MM.1S (cell line): ENCODE measurements around the gene NDUFV3.
"Not testable (repeated sequence)": the region's sequence is repeated elsewhere in the genome, so short reads cannot be mapped to it uniquely, and the experiment has no call there.

Source experiments
- EZH2 ChIP-seq: fragments of 300-600 bp; sonication (generic); optimal IDR thresholded peaks from 2 replicates; pipeline ENCODE3; 2017; ENCODE audit warnings: low read depth, mild to moderate bottlenecking, antibody characterized with exemption, low read length, mixed read lengths
- EZH2phosphoT487 ChIP-seq: fragments of 300-600 bp; sonication (generic); IDR thresholded peaks from 2 replicates; pipeline ENCODE4 v1.6.1; 2018; ENCODE audit warnings: antibody characterized with exemption, low read length
- TF ChIP-seq, protein P1 (sequence below): fragments of 300-600 bp; sonication (generic); IDR thresholded peaks from 2 replicates; pipeline ENCODE4 v1.5.1; 2016; ENCODE audit warnings: antibody characterized with exemption, low read length, mixed read lengths

DNA sequence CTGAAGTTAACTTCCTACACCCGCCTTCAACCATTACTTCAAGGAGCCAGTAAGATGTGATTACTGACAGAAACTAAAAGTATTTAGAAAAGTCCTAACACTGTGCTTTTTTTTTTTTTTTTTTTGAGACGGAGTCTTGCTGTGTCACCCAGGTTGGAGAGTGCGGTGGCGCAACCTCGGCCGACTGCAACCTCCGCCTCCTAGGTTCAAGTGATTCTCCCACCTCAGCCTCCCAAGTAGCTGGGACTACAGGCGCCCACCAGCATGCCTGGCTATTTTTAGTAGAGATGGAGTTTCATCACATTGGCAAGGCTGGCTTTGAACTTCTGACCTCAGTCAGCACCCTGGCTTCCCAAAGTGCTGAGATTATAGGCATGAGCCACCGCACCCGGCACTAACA is 17.3 kb upstream of the NDUFV3 start:
- TF ChIP-seq, protein P1, sequence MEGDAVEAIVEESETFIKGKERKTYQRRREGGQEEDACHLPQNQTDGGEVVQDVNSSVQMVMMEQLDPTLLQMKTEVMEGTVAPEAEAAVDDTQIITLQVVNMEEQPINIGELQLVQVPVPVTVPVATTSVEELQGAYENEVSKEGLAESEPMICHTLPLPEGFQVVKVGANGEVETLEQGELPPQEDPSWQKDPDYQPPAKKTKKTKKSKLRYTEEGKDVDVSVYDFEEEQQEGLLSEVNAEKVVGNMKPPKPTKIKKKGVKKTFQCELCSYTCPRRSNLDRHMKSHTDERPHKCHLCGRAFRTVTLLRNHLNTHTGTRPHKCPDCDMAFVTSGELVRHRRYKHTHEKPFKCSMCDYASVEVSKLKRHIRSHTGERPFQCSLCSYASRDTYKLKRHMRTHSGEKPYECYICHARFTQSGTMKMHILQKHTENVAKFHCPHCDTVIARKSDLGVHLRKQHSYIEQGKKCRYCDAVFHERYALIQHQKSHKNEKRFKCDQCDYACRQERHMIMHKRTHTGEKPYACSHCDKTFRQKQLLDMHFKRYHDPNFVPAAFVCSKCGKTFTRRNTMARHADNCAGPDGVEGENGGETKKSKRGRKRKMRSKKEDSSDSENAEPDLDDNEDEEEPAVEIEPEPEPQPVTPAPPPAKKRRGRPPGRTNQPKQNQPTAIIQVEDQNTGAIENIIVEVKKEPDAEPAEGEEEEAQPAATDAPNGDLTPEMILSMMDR, result not testable (repeated sequence)
- not testable (repeated sequence) for TF ChIP-seq EZH2, EZH2phosphoT487
